ENCODE results near the gene GDPD1. TPM values are rescaled to one million over a fixed set of nuclear protein-coding genes. Genes with fewer than 3 reads are reported as not detected.

Gene GDPD1
- total RNA-seq, 3 donors from 2014 or later = 4.5 to 6.2 (median 4.9) TPM

DNA sequence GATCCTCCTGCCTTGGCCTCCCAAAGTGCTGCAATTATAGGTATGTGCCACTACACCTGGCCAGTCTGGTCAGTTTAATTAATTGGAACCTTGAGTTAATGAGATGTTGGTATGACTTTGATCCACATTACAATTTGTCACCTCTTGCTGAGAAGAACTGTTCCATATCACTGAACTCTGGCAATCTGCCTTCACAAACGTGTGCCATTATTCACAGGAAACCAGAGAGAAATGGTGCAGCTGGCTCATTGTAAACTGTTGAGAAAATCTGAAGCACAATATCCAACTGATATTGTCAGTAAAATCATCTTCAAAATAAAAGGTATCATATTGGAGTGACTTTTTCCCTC is 71.8 kb downstream of the GDPD1 start:
- no peaks in the 10 kb centered on the region for H3K36me3 ChIP-seq (ENCODE audit: low read depth)
- intact Hi-C loops (cut with DNase I, micrococcal nuclease) = no loop called here
- no peak for ATAC-seq
- no peak for DNase-seq
- H3K4me3 ChIP-seq = no peak overlapping the region
- TF ChIP-seq, protein P1, sequence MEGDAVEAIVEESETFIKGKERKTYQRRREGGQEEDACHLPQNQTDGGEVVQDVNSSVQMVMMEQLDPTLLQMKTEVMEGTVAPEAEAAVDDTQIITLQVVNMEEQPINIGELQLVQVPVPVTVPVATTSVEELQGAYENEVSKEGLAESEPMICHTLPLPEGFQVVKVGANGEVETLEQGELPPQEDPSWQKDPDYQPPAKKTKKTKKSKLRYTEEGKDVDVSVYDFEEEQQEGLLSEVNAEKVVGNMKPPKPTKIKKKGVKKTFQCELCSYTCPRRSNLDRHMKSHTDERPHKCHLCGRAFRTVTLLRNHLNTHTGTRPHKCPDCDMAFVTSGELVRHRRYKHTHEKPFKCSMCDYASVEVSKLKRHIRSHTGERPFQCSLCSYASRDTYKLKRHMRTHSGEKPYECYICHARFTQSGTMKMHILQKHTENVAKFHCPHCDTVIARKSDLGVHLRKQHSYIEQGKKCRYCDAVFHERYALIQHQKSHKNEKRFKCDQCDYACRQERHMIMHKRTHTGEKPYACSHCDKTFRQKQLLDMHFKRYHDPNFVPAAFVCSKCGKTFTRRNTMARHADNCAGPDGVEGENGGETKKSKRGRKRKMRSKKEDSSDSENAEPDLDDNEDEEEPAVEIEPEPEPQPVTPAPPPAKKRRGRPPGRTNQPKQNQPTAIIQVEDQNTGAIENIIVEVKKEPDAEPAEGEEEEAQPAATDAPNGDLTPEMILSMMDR (IDR thresholded peaks at IDR 0.05) = no peak
- H3K9me3 ChIP-seq = no peaks in the 10 kb centered on the region
- peaks cover 28% of the 10 kb centered on the region for H3K4me1 ChIP-seq (ENCODE audit: low read depth)

DNA sequence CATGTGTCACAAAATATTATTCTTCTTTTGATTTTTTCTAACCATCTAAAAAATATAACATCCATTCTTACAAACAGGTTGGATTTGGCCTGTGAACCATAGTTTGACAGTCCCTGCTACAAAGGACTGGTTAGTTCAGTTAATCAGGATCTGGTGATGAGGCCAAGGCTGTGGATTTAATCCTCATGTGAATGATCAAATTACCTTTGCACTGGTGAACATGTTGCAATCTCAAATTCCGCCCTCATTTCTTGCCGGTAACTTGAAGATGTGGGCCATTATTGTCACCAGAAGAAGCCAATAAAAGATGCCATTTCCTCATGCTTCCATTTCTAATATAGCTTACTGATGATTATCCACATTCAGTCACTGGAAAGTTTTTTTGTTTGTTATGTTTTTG is 75.9 kb downstream of the GDPD1 start:
- DNase-seq (no peak), ATAC-seq (peak; percentile 47)
- Histone ChIP-seq H3K36me3 (ENCODE audit: low read depth) (no peaks in the 10 kb centered on the region), H3K4me3 (no peak overlapping the region), H3K9me3 (no peaks in the 10 kb centered on the region), H3K4me1 (ENCODE audit: low read depth) (peaks cover 36% of the 10 kb centered on the region)
- intact Hi-C loops (cut with DNase I, micrococcal nuclease) = loop anchor here in 1 of 2 donors (5.0 kb wide), 1 partner anchor 74 kb away; the partner anchor contains the start of gene GDPD1
- TF ChIP-seq, protein P1 (IDR thresholded peaks at IDR 0.05) = no peak

DNA sequence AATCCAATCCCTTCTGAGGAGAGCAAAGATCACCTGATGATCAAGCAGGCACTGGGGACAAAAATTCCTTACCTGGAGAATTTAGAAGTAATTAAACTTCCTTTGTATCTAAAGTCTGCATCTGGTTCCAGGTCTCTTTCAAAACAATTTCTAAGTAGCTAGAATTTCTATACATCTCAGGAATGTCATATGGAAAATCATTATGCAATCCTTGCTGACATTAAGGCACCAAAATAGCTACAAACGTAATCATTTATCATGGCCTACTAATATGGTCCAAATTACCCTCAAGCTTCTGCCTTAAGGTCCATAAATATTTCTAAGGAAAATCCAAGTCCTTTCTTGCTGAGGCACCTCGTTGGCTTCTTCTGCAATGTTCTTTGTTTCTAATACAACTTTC is 78.2 kb downstream of the GDPD1 start:
- Histone ChIP-seq H3K9me3 (no peaks in the 10 kb centered on the region), H3K4me1 (ENCODE audit: low read depth) (peaks cover 29% of the 10 kb centered on the region), H3K4me3 (no peak overlapping the region), H3K36me3 (ENCODE audit: low read depth) (no peaks in the 10 kb centered on the region)
- intact Hi-C loops (cut with DNase I, micrococcal nuclease) = loop anchor here in 1 of 2 donors (5.0 kb wide), 1 partner anchor 76 kb away; the partner anchor contains the start of gene GDPD1
- DNase-seq (no peak), ATAC-seq (no peak)
- TF ChIP-seq, protein P1 (IDR thresholded peaks at IDR 0.05) = no peak

DNA sequence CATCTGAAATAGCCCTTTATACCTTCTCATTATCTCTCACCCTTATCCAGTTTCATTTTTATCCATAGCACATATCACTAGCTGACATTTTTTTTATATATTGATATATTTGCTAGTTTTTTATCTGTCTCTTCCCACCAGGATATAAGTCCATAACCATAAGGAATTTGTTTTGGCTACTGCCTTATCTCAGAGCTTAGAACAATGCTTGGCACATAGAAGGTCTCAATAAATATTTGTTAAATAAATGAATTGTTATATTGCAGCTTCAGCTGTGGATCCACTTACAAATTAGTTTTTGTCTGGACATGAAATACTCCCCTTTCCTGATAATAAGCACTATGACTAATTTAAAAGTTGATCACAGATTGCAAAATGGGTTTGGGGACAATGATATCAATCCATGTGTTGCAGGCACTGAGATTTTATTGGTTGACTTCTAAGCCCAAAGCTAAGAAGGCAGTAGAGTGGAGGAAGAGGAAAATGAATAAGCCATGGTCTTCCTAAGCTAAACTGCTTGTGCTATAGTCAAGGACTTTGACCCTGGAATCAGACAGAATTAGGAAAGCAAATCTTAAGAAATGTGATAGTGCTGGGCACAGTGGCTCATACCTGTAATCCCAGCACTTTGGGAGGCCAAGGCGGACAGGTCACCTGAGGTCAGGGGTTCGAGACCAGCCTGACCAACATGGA is 79.2 kb downstream of the GDPD1 start:
- intact Hi-C loops (cut with DNase I, micrococcal nuclease) = loop anchor here in 1 of 2 donors (5.0 kb wide), 1 partner anchor 77 kb away; the partner anchor contains the start of gene GDPD1
- Histone ChIP-seq H3K4me1 (ENCODE audit: low read depth) (peaks cover 34% of the 10 kb centered on the region), H3K4me3 (no peak overlapping the region), H3K9me3 (no peaks in the 10 kb centered on the region), H3K36me3 (ENCODE audit: low read depth) (no peaks in the 10 kb centered on the region)
- ATAC-seq (peak; percentile 75), DNase-seq (no peak)
- TF ChIP-seq, protein P1 (IDR thresholded peaks at IDR 0.05) = no peak

DNA sequence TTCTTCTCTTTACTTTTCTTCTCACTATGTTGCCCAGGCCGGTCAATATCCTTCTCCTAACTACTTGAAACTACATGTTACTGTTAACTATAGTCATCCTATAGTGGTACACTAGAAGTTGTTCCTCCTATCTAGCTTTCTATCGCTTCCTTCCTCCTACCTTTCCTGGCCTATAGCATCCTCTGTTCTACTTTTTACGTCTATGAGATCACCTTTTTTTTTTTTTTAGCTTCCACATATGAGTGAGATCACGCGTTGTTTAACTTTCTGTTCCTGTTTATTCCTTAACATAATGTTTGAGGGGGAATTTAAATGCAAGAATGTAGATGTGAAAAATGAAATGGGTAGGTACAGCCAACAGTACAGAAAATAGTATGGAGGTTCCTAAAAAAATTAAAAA is 80.6 kb downstream of the GDPD1 start:
- DNase-seq = no peak
- intact Hi-C loops (cut with DNase I, micrococcal nuclease) = no loop called here
- TF ChIP-seq, protein P1 (IDR thresholded peaks at IDR 0.05) = no peak
- Histone ChIP-seq H3K4me3 (no peak overlapping the region), H3K36me3 (ENCODE audit: low read depth) (no peaks in the 10 kb centered on the region), H3K9me3 (no peaks in the 10 kb centered on the region), H3K4me1 (ENCODE audit: low read depth) (peaks cover 40% of the 10 kb centered on the region)
- no peak for ATAC-seq
